Esophagus squamous epithelium (tissue), 5 donors: ENCODE measurements around the gene TBC1D20. TPM values are rescaled to one million over a fixed set of nuclear protein-coding genes. Genes with fewer than 3 reads are reported as not detected.
A peak's percentile ranks its signal among the peaks of the same experiment; 100 is the strongest.

Experiments
- DNase-seq: peaks from one replicate; lab custom pipeline; 2025; lab: John Stamatoyannopoulos, UW
- H3K27ac ChIP-seq, 4 donors: fragments of 200-600 bp; sonication (generic); one replicate each; pipeline ENCODE4 v1.5.1; 2016 to 2019; ENCODE audit warnings: mild to moderate bottlenecking in 1 of 4
- H3K27me3 ChIP-seq, 4 donors: fragments of 200-600 bp; sonication (generic); 1 replicate in 3 of 4; 2 replicates in 1 of 4; pipeline versions ENCODE4 v1.5.1 to v1.6.0; 2017 to 2021; ENCODE audit warnings: antibody characterized with exemption in 1 of 4
- H3K36me3 ChIP-seq, 3 donors: fragments of 200-600 bp; sonication (generic); one replicate each; pipeline ENCODE4 v1.5.1; 2016 to 2019
- H3K4me1 ChIP-seq, 3 donors: fragments of 200-600 bp; sonication (generic); one replicate each; pipeline ENCODE4 v1.5.1; 2017 to 2019
- H3K4me3 ChIP-seq, 4 donors: fragments of 200-600 bp; sonication (generic); 1 replicate in 3 of 4; 2 replicates in 1 of 4; pipeline ENCODE4 v1.5.1; 2016 to 2019; ENCODE audit warnings: mild to moderate bottlenecking in 2 of 4, moderate library complexity in 1 of 4
- H3K9me3 ChIP-seq, 3 donors: fragments of 200-600 bp; sonication (generic); one replicate each; pipeline ENCODE4 v1.5.1; 2016 to 2019
- POLR2A ChIP-seq, 4 donors: fragments of 450-650 bp; IDR thresholded peaks; one replicate each; pipeline ENCODE4 v1.6.1; 2017; ENCODE audit warnings: antibody characterized with exemption in 4 of 4, mild to moderate bottlenecking in 4 of 4, moderate library complexity in 3 of 4
- WGBS, 2 donors: methylation state at CpG; one replicate each; pipeline ENCODE4 v1.1.5; 2018; 5-methylcytosine and 5-hydroxymethylcytosine counted together
- intact Hi-C: fragments of 100-400 bp; cut with DNase I; formaldehyde crosslinking; loops from one replicate; pipeline ENCODE4 v1.15.0; 2022
- total RNA-seq, 4 donors: library from RNA; depleted of rRNA; stranded (reverse); fragments of >200 nt; gene quantifications; one replicate each; pipeline ENCODE4 v1.1.0, GENCODE V29; 2016
- TF ChIP-seq, protein P1 (sequence below), 6 experiments: fragments of 450-650 bp in 4 of 6; fragments of 200-600 bp in 2 of 6; sonication (generic) in 2 of 6; IDR thresholded peaks; one replicate each; pipeline ENCODE4 v1.5.1; 2016 to 2019; ENCODE audit warnings: antibody characterized with exemption in 6 of 6, mild to moderate bottlenecking in 4 of 6, moderate library complexity in 4 of 6
- donor health status: DM: yes; HTN: yes; CAD: no.

The TBC1D20 gene
- total RNA-seq, 4 donors from 2014 or later: 18.1 to 33.2 (median 26.0) TPM

DNA sequence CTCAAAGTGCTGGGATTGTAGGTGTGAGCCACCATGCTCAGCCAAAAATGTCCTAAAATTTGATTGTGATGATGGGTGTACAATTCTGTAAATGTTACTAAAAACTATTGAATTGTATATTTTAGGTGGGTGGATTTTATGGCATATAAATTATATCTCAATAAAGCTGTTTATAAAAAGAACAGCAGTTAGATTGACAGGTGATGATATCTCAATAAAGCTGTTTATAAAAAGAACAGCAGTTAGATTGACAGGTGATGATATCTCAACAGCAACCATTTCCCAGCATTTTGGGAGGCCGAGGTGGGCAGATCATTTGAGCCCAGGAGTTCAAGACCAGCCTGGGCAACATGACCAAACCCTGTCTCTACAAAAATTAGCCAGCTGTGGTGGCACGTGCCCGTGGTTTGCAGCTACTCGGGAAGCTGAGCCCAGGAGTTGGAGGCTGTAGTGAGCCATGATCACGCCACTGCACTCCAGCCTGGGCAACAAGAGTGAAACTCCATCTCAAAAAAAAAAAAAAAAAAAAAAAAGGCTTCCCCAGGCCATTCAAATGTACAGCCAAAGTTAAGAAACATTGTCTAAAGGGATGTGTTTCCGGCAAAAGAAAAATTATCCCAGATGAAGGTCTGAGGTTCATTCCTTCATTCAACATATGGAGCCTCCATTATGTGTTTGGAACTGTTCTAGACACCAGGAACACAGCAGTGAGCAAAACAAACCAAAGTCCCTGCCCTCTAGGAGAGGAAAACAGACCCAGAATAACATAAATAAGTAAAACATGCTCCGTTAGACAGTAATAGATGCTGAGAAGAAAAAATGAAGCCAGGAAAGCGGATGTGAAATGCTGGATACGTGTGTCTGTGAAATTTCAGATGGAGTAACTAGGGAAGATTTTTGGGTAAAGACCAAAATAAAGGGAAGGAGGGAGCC lies 55.9 kb downstream of the TBC1D20 start:
- H3K4me3 ChIP-seq: peak overlapping the region in 1 of 4 donors; percentile 97

DNA sequence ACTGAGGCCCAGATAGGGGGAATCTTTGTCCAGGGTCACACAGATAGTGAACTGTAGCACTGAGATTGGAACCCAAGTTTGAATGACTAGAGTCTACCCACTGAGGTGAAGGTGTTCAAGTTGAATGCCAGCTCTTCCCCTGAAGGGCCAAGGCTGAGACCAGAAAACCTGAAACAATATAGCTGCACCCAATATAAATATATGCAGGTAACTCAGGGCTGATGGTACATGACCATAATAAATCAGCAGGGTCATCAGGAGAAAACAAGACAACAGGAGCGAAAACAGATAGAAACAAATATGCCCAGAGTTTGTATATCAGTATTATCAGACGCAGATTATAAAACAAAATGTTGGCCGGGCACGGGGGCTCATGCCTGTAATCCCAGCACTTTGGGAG lies 58.2 kb downstream of the TBC1D20 start:
- Histone ChIP-seq H3K4me1 (peaks cover 3 to 15% (median 10%) of the 10 kb centered on the region in 3 donors), H3K27me3 (no peaks in the 10 kb centered on the region), H3K27ac (no peak overlapping the region), H3K4me3 (no peak overlapping the region), H3K9me3 (no peaks in the 10 kb centered on the region), H3K36me3 (no peaks in the 10 kb centered on the region)
- no peak for DNase-seq
- 97 to 98% methylated on average over 4 of the region's 4 CpGs for WGBS, 2 donors
- intact Hi-C loops: no loop called here
- TF ChIP-seq, protein P1, sequence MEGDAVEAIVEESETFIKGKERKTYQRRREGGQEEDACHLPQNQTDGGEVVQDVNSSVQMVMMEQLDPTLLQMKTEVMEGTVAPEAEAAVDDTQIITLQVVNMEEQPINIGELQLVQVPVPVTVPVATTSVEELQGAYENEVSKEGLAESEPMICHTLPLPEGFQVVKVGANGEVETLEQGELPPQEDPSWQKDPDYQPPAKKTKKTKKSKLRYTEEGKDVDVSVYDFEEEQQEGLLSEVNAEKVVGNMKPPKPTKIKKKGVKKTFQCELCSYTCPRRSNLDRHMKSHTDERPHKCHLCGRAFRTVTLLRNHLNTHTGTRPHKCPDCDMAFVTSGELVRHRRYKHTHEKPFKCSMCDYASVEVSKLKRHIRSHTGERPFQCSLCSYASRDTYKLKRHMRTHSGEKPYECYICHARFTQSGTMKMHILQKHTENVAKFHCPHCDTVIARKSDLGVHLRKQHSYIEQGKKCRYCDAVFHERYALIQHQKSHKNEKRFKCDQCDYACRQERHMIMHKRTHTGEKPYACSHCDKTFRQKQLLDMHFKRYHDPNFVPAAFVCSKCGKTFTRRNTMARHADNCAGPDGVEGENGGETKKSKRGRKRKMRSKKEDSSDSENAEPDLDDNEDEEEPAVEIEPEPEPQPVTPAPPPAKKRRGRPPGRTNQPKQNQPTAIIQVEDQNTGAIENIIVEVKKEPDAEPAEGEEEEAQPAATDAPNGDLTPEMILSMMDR (IDR thresholded peaks at IDR 0.05): no peak
- no peak for TF ChIP-seq POLR2A (IDR thresholded peaks at IDR 0.05)

More for the DNA sequence above, 55.9 kb downstream of the TBC1D20 start:
- Histone ChIP-seq H3K4me1 (peaks cover 17 to 30% (median 17%) of the 10 kb centered on the region in 3 donors), H3K27ac (peak overlapping the region; percentile 94 to 99 (median 98)), H3K9me3 (no peaks in the 10 kb centered on the region), H3K27me3 (no peaks in the 10 kb centered on the region), H3K36me3 (peaks cover 0 to 15% (median 5%) of the 10 kb centered on the region in 3 donors)
- intact Hi-C loops: no loop called here
- TF ChIP-seq, protein P1 (IDR thresholded peaks at IDR 0.05): no peak
- TF ChIP-seq POLR2A (IDR thresholded peaks at IDR 0.05): no peak
- 87 to 88% methylated on average over 8 of the region's 9 CpGs for WGBS, 2 donors
- no peak for DNase-seq

GRCh38 chr20:403582-403957 lies 58.8 kb downstream of the TBC1D20 start:
- no peak for DNase-seq
- H3K27me3 ChIP-seq: no peaks in the 10 kb centered on the region
- WGBS, 2 donors: 97 to 100% methylated on average over 2 to 3 of the region's 3 CpGs
- intact Hi-C loops: no loop called here
- H3K27ac ChIP-seq: no peak overlapping the region
- no peaks in the 10 kb centered on the region for H3K9me3 ChIP-seq
- H3K4me3 ChIP-seq: no peak overlapping the region
- peaks cover 0 to 10% (median 5%) of the 10 kb centered on the region in 3 donors for H3K4me1 ChIP-seq
- no peaks in the 10 kb centered on the region for H3K36me3 ChIP-seq
- TF ChIP-seq, protein P1 (IDR thresholded peaks at IDR 0.05): no peak
- TF ChIP-seq POLR2A (IDR thresholded peaks at IDR 0.05): no peak

DNA sequence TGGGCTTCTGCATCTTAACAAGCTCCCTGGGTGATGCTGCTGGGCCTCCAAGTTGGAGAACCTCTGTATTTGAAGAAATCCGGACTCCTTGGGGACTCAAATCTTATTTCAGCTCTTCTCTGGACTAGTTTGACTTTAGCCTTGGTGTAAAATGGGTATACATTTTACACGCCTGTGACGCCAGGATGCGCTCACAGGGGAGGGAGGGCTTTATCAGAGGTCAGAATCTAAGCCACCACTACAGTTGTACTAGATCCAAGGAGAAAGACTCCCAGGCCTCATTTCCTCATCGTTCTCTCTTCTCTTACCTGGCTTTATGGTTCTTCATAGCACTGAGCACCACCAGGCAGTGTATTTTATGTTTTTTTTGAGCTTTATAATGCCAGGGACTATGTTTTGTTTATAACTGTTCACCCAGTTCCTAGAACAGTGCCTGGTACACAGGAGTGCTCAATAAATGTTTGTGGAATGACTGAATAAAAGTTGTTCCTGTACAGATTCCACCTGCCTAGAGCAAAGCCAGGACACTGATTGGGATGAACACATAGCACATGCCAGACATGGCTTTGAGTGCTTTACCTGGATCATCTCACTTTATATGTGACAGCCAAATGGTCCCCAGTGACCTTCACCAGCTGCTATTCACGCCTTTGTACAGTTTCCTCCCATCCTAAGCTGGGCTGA lies 59.3 kb downstream of the TBC1D20 start:
- 89 to 93% methylated on average over 6 of the region's 6 CpGs for WGBS, 2 donors
- peaks cover 0 to 9% (median 5%) of the 10 kb centered on the region in 3 donors for H3K4me1 ChIP-seq
- TF ChIP-seq POLR2A (IDR thresholded peaks at IDR 0.05): no peak
- TF ChIP-seq, protein P1 (IDR thresholded peaks at IDR 0.05): no peak
- H3K9me3 ChIP-seq: no peaks in the 10 kb centered on the region
- no peak for DNase-seq
- intact Hi-C loops: no loop called here
- H3K36me3 ChIP-seq: peaks cover 0 to under 1% (median 0%) of the 10 kb centered on the region in 3 donors
- no peak overlapping the region for H3K4me3 ChIP-seq
- no peak overlapping the region for H3K27ac ChIP-seq
- H3K27me3 ChIP-seq: no peaks in the 10 kb centered on the region

GRCh38 chr20:402496-402885 lies 59.8 kb downstream of the TBC1D20 start:
- 79 to 81% methylated on average over 2 of the region's 2 CpGs for WGBS, 2 donors
- H3K36me3 ChIP-seq: peaks cover 0 to 6% (median 0%) of the 10 kb centered on the region in 3 donors
- TF ChIP-seq, protein P1 (IDR thresholded peaks at IDR 0.05): no peak
- TF ChIP-seq POLR2A (IDR thresholded peaks at IDR 0.05): no peak
- no peaks in the 10 kb centered on the region for H3K27me3 ChIP-seq
- H3K9me3 ChIP-seq: no peaks in the 10 kb centered on the region
- no peak overlapping the region for H3K4me3 ChIP-seq
- H3K4me1 ChIP-seq: peaks cover 0 to 8% (median 5%) of the 10 kb centered on the region in 3 donors
- H3K27ac ChIP-seq: no peak overlapping the region
- DNase-seq: no peak
- intact Hi-C loops: no loop called here
